ENCODE measurements around the gene SMIM31. TPM values are rescaled to one million over a fixed set of nuclear protein-coding genes. Genes with fewer than 3 reads are reported as not detected.

The SMIM31 gene
- not detected for total RNA-seq (2021; fragmentation: NEBNext Ultra II Directional; extraction: Animal tissue kit (Norgen Biotek cat#: 25700))
- long read RNA-seq: 0 reads

- DNase-seq: no peak
- Mint-ChIP-seq H3K4me1 (ENCODE audit: low read depth) (no peaks in the 10 kb centered on the region), H3K36me3 (ENCODE audit: low read depth) (no peaks in the 10 kb centered on the region), H3K27me3 (ENCODE audit: insufficient read depth) (no peaks in the 10 kb centered on the region), H3K27ac (no peak within 1 kb of the TSS), H3K4me3 (no peak within 1 kb of the TSS), H3K9me3 (peaks cover 5% of the 10 kb centered on the region; the same call in 1 of the 2 replicates)
- TF ChIP-seq, protein P1, sequence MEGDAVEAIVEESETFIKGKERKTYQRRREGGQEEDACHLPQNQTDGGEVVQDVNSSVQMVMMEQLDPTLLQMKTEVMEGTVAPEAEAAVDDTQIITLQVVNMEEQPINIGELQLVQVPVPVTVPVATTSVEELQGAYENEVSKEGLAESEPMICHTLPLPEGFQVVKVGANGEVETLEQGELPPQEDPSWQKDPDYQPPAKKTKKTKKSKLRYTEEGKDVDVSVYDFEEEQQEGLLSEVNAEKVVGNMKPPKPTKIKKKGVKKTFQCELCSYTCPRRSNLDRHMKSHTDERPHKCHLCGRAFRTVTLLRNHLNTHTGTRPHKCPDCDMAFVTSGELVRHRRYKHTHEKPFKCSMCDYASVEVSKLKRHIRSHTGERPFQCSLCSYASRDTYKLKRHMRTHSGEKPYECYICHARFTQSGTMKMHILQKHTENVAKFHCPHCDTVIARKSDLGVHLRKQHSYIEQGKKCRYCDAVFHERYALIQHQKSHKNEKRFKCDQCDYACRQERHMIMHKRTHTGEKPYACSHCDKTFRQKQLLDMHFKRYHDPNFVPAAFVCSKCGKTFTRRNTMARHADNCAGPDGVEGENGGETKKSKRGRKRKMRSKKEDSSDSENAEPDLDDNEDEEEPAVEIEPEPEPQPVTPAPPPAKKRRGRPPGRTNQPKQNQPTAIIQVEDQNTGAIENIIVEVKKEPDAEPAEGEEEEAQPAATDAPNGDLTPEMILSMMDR (IDR thresholded peaks at IDR 0.05): no peak
These were observed at the start of gene SMIM31 for GRCh38 chr4:164753873-164754488. SMIM31 (plus strand) TSS chr4:164754131; CDS start chr4:164770444, 16,313 bp downstream.

DNA sequence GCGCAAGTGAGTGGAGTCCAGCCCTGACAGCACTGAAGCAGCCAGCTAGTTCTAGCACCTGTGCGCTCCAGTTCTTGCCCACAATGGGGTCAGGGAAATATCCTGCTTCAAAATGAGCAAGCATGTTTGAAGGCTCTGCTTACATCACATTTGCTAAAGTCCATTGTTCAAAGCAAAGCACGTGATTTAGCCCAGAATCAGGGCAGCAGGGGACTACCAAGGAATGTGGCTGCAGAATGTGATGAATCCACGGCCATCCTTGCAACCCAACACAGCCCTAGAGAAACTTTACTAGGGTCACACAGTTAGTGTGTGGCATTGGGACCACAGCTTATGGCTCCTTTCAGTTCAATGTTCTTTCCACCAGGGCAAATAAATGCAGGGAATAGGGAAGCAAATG lies 47.3 kb upstream of the SMIM31 start:
- H3K27ac Mint-ChIP-seq: no peak overlapping the region
- no peak overlapping the region for H3K4me3 Mint-ChIP-seq
- H3K27me3 Mint-ChIP-seq (ENCODE audit: insufficient read depth): no peaks in the 10 kb centered on the region
- H3K36me3 Mint-ChIP-seq (ENCODE audit: low read depth): no peaks in the 10 kb centered on the region
- TF ChIP-seq, protein P1 (IDR thresholded peaks at IDR 0.05): no peak
- H3K9me3 Mint-ChIP-seq: peaks cover 17% of the 10 kb centered on the region
- no peak for DNase-seq
- H3K4me1 Mint-ChIP-seq (ENCODE audit: low read depth): no peaks in the 10 kb centered on the region

GRCh38 chr4:164716901-164717300 lies 37.0 kb upstream of the SMIM31 start:
- Mint-ChIP-seq H3K27ac (no peak overlapping the region), H3K27me3 (ENCODE audit: insufficient read depth) (peaks cover 2% of the 10 kb centered on the region), H3K9me3 (peaks cover 22% of the 10 kb centered on the region), H3K4me1 (ENCODE audit: low read depth) (no peaks in the 10 kb centered on the region), H3K36me3 (ENCODE audit: low read depth) (no peaks in the 10 kb centered on the region), H3K4me3 (no peak overlapping the region)
- TF ChIP-seq, protein P1 (IDR thresholded peaks at IDR 0.05): no peak
- DNase-seq: no peak

GRCh38 chr4:164718827-164719226 lies 35.1 kb upstream of the SMIM31 start:
- peaks cover 18% of the 10 kb centered on the region for H3K9me3 Mint-ChIP-seq
- no peaks in the 10 kb centered on the region for H3K4me1 Mint-ChIP-seq (ENCODE audit: low read depth)
- no peak for DNase-seq
- H3K27ac Mint-ChIP-seq: no peak overlapping the region
- H3K27me3 Mint-ChIP-seq (ENCODE audit: insufficient read depth): peaks cover 2% of the 10 kb centered on the region
- no peaks in the 10 kb centered on the region for H3K36me3 Mint-ChIP-seq (ENCODE audit: low read depth)
- no peak overlapping the region for H3K4me3 Mint-ChIP-seq
- TF ChIP-seq, protein P1 (IDR thresholded peaks at IDR 0.05): no peak

- no peak for DNase-seq
- H3K9me3 Mint-ChIP-seq: peaks cover 3% of the 10 kb centered on the region; the same call in 1 of the 2 replicates
- H3K27me3 Mint-ChIP-seq (ENCODE audit: insufficient read depth): no peaks in the 10 kb centered on the region
- TF ChIP-seq, protein P1 (IDR thresholded peaks at IDR 0.05): no peak
- no peak overlapping the region for H3K27ac Mint-ChIP-seq
- H3K4me3 Mint-ChIP-seq: no peak overlapping the region
- no peaks in the 10 kb centered on the region for H3K36me3 Mint-ChIP-seq (ENCODE audit: low read depth)
- H3K4me1 Mint-ChIP-seq (ENCODE audit: low read depth): no peaks in the 10 kb centered on the region
These were observed 28.9 kb upstream of the SMIM31 start for GRCh38 chr4:164725066-164725465.

All from HFFc6 (cell line).